ENCODE measurements around the gene MISP.

- TF ChIP-seq POLR2AphosphoS5 (IDR thresholded peaks at IDR 0.05; ENCODE audit: low read depth, low read length) (no peak), CTCF (IDR thresholded peaks at IDR 0.05) (no peak), REST (IDR thresholded peaks at IDR 0.05; ENCODE audit: insufficient read depth in 1 of 2, low read depth in 2 of 2, low read length in 1 of 2) (peak; percentile 32 to 62; a peak in 2 of 4 replicates)
These were observed 10.8 kb upstream of the MISP start for GRCh38 chr19:739998-740715.

Data from Panc1 (cell line).